OCI-LY1 (cell line): ENCODE data around the gene LAMC1.
"Not testable (repeated sequence)": the region's sequence is repeated elsewhere in the genome, so short reads cannot be mapped to it uniquely, and the experiment has no call there.

Experiments used
- H2AFZ ChIP-seq: fragments of 200-600 bp; sonication (generic), shearing (Covaris generic); 2 replicates; pipeline ENCODE4 v1.6.0; 2014; ENCODE audit warnings: antibody characterized with exemption, mild to moderate bottlenecking, low read length
- H3F3A ChIP-seq: fragments of 200-600 bp; sonication (generic), shearing (Covaris generic); 2 replicates; pipeline ENCODE4 v1.6.0; 2014; ENCODE audit warnings: mild to moderate bottlenecking, antibody characterized with exemption, low read length, moderate library complexity; ENCODE audit not compliant: insufficient read depth
- H3K27ac ChIP-seq: fragments of 200-600 bp; sonication (generic); 2 replicates; pipeline ENCODE4 v1.5.1; 2014; ENCODE audit warnings: low read length, mixed run types, mild to moderate bottlenecking, low read depth; ENCODE audit not compliant: poor library complexity, severe bottlenecking
- H3K27me3 ChIP-seq: fragments of 200-600 bp; sonication (generic); 2 replicates; pipeline ENCODE4 v1.6.0; 2014; ENCODE audit warnings: antibody characterized with exemption, mild to moderate bottlenecking, low read length, moderate library complexity; ENCODE audit not compliant: insufficient read depth
- H3K36me3 ChIP-seq: fragments of 200-600 bp; sonication (generic); 2 replicates; pipeline ENCODE4 v1.6.1; 2014; ENCODE audit warnings: mild to moderate bottlenecking, antibody characterized with exemption, low read length, moderate library complexity, mixed read lengths; ENCODE audit not compliant: insufficient read depth
- H3K4me1 ChIP-seq: fragments of 200-600 bp; sonication (generic); 2 replicates; pipeline ENCODE4 v1.5.1; 2014; ENCODE audit warnings: mild to moderate bottlenecking, low read length, moderate library complexity; ENCODE audit not compliant: insufficient read depth, severe bottlenecking
- H3K4me2 ChIP-seq: fragments of 200-600 bp; sonication (generic), shearing (Covaris generic); 2 replicates; pipeline ENCODE4 v1.6.1; 2014; ENCODE audit warnings: low read length
- H3K4me3 ChIP-seq: fragments of 200-600 bp; sonication (generic); 2 replicates; pipeline ENCODE4 v1.5.1; 2014; ENCODE audit warnings: low read length, low read depth, mild to moderate bottlenecking, mixed read lengths; ENCODE audit not compliant: poor library complexity, severe bottlenecking
- H3K79me2 ChIP-seq: fragments of 200-600 bp; shearing (Covaris generic); 2 replicates; pipeline ENCODE4 v1.6.1; 2016; ENCODE audit warnings: mixed run types, low read length, mixed read lengths; ENCODE audit not compliant: insufficient read depth
- H3K9ac ChIP-seq: fragments of 200-600 bp; sonication (generic), shearing (Covaris generic); 2 replicates; pipeline ENCODE4 v1.6.1; 2014; ENCODE audit warnings: mild to moderate bottlenecking, low read length, mixed read lengths
- H3K9me2 ChIP-seq: fragments of 200-600 bp; sonication (generic), shearing (Covaris generic); 2 replicates; pipeline ENCODE4 v1.6.1; 2014; ENCODE audit warnings: low read depth, mild to moderate bottlenecking, low read length, mixed read lengths
- H3K9me3 ChIP-seq: fragments of 200-600 bp; shearing (Covaris generic); 2 replicates; pipeline ENCODE4 v1.6.1; 2014; ENCODE audit warnings: low read length, mixed read lengths
- H4K20me1 ChIP-seq: fragments of 200-600 bp; sonication (generic), shearing (Covaris generic); 2 replicates; pipeline ENCODE4 v1.6.0; 2016; ENCODE audit warnings: mild to moderate bottlenecking, low read length; ENCODE audit not compliant: insufficient read depth
- EZH2 ChIP-seq: fragments of 200-600 bp; sonication (generic), shearing (Covaris generic); IDR thresholded peaks from 2 replicates; pipeline ENCODE4 v1.8.0; 2017; ENCODE audit warnings: borderline replicate concordance, mixed run types, mild to moderate bottlenecking, antibody characterized with exemption, low read length, moderate library complexity, mixed read lengths
- TF ChIP-seq, protein P1 (sequence below): fragments of 200-600 bp; sonication (generic), shearing (Covaris generic); IDR thresholded peaks from 2 replicates; pipeline ENCODE4 v1.5.1; 2017; ENCODE audit warnings: mild to moderate bottlenecking, antibody characterized with exemption, low read length, moderate library complexity, mixed read lengths

The LAMC1 gene

GRCh38 chr1:183070234-183070922 lies 47.2 kb downstream of the LAMC1 start:
- peak overlapping the region; percentile 37; the same call in 1 of the 2 replicates for H3K9ac ChIP-seq
- no peaks in the 10 kb centered on the region for H3K27me3 ChIP-seq
- peaks cover 26% of the 10 kb centered on the region for H3K79me2 ChIP-seq
- H3K4me2 ChIP-seq: peak overlapping the region; percentile 69; the same call in 1 of the 2 replicates
- TF ChIP-seq, protein P1, sequence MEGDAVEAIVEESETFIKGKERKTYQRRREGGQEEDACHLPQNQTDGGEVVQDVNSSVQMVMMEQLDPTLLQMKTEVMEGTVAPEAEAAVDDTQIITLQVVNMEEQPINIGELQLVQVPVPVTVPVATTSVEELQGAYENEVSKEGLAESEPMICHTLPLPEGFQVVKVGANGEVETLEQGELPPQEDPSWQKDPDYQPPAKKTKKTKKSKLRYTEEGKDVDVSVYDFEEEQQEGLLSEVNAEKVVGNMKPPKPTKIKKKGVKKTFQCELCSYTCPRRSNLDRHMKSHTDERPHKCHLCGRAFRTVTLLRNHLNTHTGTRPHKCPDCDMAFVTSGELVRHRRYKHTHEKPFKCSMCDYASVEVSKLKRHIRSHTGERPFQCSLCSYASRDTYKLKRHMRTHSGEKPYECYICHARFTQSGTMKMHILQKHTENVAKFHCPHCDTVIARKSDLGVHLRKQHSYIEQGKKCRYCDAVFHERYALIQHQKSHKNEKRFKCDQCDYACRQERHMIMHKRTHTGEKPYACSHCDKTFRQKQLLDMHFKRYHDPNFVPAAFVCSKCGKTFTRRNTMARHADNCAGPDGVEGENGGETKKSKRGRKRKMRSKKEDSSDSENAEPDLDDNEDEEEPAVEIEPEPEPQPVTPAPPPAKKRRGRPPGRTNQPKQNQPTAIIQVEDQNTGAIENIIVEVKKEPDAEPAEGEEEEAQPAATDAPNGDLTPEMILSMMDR: no peak
- TF ChIP-seq EZH2: no peak
- no peak overlapping the region for H2AFZ ChIP-seq
- peak overlapping the region; percentile 38 for H3K4me3 ChIP-seq
- H3K9me2 ChIP-seq: no peaks in the 10 kb centered on the region
- H4K20me1 ChIP-seq: no peaks in the 10 kb centered on the region
- peak overlapping the region; percentile 98 for H3K27ac ChIP-seq
- H3K4me1 ChIP-seq: peaks cover 78% of the 10 kb centered on the region
- H3K36me3 ChIP-seq: peaks cover 3% of the 10 kb centered on the region; the same call in 1 of the 2 replicates
- no peaks in the 10 kb centered on the region for H3K9me3 ChIP-seq
- no peaks in the 10 kb centered on the region for H3F3A ChIP-seq

GRCh38 chr1:183070923-183071618 lies 47.9 kb downstream of the LAMC1 start:
- Histone ChIP-seq H3K79me2 (peaks cover 32% of the 10 kb centered on the region), H3K9ac (peak overlapping the region; percentile 56)

DNA sequence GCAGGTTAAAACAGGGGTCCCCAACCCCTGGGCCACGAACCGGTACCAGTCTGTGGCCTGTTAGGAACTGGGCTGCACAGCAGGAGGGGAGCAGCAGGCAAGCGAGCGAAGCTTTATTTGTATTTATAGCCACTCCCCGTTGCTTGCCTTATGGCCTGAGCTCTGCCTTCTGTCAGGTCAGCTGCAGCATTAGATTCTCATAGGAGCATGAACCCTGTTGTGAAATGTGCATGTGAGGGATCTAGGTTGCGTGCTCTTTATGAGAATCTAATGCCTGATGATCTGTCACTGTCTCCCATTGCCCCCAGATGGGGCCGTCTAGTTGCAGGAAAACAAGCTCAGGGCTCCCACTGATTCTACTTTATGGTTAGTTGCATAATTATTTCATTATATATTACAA lies 49.4 kb downstream of the LAMC1 start:
- peak overlapping the region; percentile 56 for H3K9ac ChIP-seq
- H3F3A ChIP-seq, H3K9me2 ChIP-seq, H2AFZ ChIP-seq, H3K36me3 ChIP-seq, H3K9me3 ChIP-seq, H3K27me3 ChIP-seq, H4K20me1 ChIP-seq: not testable (repeated sequence)
- peak overlapping the region; percentile 38 for H3K4me3 ChIP-seq
- peaks cover 93% of the 10 kb centered on the region for H3K4me1 ChIP-seq
- H3K79me2 ChIP-seq: peaks cover 46% of the 10 kb centered on the region
- H3K27ac ChIP-seq: peak overlapping the region; percentile 98
- peak overlapping the region; percentile 69 for H3K4me2 ChIP-seq

More at GRCh38 chr1:183070923-183071618, 47.9 kb downstream of the LAMC1 start:
- peak overlapping the region; percentile 69 for H3K4me2 ChIP-seq
- H3K27me3 ChIP-seq: no peaks in the 10 kb centered on the region
- peak overlapping the region; percentile 38 for H3K4me3 ChIP-seq
- no peaks in the 10 kb centered on the region for H3K9me2 ChIP-seq
- peaks cover 85% of the 10 kb centered on the region for H3K4me1 ChIP-seq
- H3F3A ChIP-seq: no peaks in the 10 kb centered on the region
- no peaks in the 10 kb centered on the region for H3K9me3 ChIP-seq
- H3K27ac ChIP-seq: peak overlapping the region; percentile 98
- H3K36me3 ChIP-seq: peaks cover 3% of the 10 kb centered on the region; the same call in 1 of the 2 replicates
- no peaks in the 10 kb centered on the region for H4K20me1 ChIP-seq
- TF ChIP-seq EZH2: no peak
- TF ChIP-seq, protein P1: peak; percentile 21; the same call in 1 of the 2 replicates
- no peak overlapping the region for H2AFZ ChIP-seq
